ENCODE data around the gene NT5C1A.

The NT5C1A gene

DNA sequence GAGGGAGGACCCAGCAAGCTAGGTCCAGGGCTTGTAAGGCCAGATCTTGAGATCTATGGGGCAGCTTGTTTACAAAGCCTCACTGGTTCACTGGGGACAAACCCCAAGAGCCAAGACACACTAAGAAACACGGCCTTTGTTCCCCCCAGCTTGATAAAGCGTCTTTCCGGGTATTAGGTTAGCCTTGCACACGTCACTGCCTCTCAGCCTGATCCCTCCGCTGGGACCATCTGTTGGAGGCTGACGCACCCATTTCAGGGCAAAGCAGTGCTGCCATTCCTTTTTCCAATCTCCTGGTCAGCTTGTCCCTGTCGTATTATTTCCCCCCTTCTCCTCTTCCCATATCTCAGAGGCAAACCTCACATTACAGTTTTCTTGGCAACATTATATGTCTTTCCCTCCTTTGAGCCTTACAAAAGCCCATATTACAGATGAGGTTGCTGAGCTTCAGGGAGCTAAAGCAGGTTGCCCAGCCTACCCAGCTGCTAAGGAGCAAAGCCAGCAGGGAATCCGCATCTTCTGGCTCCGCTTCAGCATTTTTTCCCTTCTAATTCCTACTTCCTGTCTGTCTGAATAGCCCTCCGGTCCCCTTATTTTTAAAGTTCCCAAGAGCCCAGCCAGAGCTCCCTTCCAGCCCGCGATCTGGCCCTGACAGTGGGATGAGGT lies 36.6 kb downstream of the NT5C1A start:
- DNase-seq = no peak

DNA sequence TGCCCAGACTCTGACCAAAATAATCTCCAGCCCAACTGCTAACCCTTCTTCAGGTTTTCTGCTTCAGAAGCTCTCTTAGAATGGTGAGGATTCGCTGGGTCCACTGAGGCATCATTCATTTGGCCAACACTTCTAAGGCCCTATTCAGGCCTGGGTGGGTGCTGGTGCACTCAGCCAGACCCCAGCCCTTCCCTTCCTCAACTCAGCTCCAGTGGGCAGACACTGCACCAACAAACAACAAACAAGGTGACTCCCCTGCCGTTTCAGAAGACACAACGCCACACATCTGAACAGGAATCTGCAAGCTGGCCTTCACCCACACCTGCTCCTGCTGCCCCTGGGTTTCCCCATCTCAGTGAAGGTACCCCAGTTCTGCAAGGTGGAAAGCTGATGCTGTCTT lies 38.5 kb downstream of the NT5C1A start:
- DNase-seq = no peak

DNA sequence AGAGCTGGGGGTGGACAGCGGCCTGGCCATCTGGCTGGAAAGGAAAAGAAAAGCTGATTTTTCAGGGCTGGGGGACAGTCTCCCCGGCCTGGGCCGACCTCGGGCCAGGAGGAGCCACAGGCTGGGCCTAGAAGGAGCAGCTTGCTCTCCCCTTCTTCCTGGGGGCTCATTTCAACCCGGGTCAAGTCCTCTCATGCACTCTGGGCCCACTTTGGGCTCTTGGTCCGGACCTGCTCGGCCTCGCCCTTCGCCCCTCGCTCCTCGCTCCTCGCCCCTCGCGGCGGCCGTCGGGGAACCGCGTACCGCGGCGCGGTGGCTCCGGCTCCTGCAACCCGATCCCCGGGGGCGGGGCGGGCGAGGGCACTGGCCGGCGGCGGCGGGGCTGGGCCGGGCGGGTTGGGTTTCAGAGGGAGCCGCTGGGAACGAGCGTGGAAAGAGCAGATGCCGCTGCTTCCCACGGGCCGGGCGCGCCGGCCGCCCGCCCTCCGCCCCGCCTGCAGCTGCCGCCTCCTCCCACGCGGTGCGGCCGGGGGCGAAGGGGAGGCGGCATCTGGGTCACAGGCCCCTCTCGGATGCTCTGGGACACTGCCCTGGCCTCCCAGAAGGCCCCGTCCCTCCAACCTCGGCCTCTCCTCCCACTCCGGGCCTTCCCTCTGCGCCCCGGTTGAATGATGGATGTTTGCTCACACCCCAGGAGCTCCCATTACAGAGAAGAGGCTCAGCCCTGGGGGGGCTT lies 39.1 kb downstream of the NT5C1A start:
- peak in 1 of 2 experiments; percentile 75 for DNase-seq

DNA sequence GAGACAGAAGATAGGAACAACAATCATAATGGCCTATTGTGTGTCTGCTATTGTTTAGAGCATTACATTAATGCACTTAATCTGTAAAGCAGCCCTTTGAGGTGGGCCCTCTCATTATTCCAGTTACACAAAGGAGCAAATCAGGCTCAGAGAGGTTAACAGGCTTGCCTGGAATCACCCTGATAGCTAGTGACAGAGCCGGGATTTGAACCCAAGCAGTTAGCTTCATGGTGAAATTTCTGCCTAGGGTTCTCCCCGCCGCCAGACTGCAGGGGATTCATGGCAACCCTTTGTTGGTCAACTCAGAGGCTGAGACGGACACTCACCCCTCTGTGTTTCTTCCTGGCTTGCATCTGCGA lies 39.6 kb downstream of the NT5C1A start:
- no peak for DNase-seq

DNA sequence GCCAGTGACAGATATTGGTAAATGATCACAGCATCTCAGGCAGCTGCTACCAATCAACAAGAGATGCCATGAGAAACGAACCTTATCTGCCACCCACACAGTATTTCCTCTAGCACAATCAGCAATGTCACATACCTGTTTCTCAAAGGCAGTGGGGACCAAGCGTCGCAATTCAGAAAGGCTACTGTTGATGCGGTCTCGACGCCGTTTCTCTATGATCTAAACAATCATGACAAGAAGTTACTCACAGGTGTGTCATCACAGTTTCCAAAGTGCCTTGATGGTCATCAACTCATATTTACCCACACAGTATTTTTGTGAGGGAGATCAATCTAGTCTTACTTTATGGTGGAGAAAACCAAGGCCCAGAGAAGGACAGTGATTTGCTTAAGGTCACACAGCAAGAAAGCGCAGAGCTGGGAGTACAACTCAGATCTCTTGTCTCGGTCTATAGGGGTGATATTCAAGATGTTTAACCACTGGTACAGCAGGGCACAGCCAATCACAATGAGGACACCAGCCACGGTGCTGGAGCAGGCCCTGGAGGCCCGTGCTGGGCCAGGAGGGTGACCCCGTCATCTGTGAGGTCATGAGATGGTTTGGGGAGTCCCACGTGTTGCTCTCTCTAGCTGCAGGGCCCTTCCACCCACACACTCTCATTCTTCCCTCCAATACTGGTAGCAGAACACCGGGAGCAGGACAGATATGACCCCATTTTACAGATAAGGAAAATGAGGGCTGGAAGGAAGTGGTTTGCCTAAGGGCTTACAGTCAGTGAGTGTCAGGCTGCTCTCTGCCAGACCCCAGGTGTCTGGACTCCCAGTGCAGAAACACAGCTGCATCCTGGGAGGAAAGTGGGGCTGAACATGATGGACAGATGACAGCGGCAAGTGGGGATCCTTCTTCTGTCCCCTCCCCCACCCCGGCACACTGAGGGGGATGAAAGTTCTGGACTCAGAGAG lies 40.3 kb downstream of the NT5C1A start:
- DNase-seq = no peak

DNA sequence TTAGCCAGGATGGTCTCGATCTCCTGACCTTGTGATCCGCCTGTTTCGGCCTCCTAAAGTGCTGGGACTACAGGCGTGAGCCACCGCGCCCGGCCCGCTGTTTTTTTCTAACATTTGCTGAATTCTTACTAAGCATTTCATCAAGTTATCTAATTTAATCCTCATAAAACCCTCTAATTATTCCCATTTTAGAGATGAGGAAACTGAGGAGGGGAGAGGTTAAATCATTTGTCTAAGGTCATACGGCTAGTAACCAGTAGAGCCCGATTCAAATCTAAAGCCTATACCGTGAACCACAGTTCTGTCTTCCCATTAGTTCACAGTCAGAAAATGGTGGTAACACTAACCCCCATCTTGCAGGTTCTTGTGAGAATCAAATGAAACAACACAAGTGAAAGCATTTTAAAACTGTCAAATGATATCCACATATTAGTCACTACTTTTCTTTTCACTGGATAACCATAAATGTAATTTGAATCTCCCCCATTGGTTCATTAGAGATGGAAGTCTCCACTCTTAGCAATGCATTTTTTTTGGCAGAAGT lies 43.0 kb downstream of the NT5C1A start:
- DNase-seq = no peak

DNA sequence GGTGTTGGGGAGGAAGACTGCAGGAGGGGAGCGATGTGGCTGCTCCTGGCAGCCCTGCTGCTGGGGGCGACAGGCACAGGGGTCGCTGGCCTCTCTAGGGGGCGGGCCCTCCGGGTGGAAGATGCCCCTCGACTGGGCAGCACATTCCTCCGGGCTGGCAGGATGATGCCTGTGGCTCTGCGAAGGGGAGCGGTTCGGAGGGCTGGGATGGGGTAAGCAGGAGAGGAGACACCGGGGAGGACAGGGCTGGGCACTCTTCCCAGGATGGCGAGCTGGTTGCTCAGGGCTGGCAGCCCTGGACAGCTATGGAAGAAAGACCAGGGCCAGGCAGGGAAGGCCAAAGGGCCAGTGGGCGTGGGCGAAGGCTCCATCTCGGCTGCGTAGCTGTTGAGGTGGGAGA lies 45.3 kb downstream of the NT5C1A start:
- no peak for DNase-seq

DNA sequence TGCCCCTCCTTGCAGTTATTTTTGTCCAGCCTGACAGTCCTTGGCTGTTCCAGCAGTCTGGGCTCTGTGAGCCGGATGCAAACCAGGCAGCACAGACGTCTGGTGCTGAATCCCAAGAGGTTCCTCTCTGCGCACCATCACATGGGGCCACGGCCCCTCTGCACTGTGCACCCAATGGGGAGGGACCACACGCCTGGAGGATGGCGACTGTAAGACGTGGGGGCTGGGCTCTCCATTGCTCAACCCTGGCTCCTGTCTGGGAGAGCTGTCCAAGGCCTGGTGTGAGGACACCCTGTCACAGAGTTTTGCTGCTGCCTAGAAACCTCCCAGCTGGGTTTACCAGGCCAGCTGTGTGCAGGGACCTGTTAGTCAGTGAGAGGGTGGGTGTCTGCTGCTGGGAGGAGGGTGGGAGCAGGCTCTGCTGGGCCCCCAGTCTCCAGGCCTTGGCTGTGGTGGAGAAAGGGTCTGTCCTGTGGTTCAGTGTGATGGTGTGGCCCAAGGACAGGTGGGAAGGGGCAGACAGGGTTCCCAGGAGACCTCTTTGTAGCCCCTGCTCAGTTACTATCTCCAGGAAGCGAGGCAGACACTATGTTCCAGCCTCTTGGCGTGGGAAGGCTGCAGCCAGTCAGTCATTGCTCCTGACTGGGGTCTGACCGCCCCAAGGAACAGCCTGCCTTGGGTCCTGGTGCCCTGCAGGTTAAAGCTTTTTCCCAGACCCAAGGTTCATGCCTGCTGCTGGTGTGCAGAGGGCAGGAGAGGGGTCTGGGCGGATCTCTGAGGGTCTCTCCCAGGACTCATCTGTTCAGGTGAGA lies 46.2 kb downstream of the NT5C1A start:
- DNase-seq = peak in 1 of 2 experiments; percentile 59

DNA sequence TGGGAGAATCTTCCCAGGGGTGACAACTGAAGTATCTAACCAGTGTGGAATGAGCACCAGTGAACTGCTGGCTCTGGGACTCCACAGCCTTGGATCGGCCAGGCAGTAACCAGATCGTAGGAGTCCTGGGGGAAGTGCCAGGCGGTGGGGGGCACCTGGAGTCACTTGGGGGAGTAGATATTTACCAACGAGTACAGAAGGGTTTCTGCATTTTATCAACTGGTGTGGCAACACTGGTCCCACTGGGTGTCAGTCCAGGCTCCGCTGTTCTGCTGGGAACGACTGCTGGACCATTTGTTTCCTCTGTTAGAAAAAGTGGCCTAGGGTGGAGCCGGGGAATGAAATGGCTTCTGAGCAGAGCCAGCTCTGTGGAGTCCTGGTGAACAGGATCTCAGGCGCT lies 46.9 kb downstream of the NT5C1A start:
- no peak for DNase-seq

DNA sequence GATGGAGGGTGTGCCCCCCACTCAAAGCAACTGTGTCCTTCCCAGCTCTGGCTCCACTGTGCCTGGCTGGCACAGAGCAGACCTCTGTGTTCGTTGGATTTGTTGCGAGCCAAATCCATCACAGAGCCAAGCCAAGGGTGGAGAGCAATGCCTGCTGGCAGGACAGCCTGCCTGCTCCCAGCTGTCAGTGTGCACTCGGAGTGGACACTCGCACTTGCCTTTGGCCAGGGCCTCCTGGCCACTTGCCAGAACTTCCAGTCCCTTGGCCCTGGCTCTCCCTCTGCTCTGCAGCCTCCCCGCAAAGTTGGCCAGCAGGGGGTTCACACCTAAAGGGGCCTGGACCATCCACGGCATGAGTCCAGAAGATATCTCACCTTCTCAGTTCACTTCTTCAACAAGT lies 48.9 kb downstream of the NT5C1A start:
- DNase-seq = no peak

DNA sequence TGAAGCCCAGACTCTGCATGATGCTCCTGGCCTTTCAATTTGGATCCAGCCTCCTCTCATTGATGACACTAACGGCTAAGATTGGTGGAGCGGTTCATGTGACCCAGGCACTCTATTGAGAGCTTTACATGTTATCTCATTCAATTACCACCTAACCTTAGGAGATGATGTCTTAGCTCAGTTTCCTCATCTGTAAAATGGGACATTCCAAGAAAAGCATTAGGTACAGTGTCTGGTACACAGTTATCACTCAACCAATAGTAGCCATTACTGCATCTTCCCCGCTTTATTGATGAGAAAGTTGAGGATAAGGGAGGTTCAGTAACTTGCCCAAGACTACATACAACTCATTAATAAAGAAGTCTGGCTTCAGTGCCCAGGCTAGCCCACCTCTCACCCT lies 49.5 kb downstream of the NT5C1A start:
- no peak for DNase-seq

DNA sequence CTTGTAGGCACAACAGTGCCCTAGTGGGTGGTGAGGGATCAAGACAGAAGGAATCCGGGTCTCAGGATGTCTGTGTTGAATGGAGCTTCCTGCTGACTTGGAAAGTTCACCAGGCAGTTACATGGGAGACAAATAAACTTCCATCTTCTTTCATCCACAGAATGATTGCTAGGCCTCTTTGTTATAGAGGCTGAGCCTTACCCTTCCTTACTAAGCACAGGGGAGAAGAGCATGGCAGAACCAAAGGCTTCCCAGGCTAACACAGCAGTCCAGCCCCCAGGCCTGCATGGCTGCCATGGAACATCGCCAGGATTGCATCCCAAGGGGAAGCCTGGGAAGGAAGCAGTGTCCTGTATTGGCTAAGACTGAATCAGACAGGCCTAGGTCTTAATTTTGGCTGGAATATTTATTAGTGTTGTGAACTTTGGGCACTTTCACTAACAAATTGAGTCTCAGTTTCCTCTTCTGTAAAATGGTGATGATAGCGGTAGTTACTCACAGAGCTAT lies 51.2 kb downstream of the NT5C1A start:
- no peak for DNase-seq

DNA sequence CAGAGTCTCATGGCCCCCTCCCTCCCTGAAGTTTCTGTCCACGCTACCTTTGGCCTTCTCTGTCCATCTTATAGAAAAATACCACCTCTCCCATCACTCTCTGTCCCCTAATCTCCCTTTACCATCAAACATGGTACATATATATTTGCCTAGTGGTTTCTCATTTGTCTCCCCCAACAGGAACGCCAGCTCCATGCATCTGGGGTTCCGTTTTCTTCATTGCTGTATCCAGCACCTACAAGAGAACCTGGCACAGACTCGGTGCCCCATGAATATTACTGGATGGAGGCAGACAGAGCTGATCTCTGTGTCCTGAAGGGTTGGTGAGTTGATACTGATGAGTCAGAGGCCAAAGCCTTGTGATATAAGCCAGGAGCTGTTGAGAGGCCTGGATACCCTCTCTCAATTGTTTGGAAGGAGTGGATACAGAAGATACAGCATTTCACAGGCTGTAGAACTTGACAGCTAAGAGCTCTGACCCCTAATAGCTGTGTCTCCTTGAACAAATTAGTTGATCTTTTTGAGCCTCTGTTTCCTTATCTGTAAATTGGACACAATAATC lies 54.3 kb downstream of the NT5C1A start:
- no peak for DNase-seq

DNA sequence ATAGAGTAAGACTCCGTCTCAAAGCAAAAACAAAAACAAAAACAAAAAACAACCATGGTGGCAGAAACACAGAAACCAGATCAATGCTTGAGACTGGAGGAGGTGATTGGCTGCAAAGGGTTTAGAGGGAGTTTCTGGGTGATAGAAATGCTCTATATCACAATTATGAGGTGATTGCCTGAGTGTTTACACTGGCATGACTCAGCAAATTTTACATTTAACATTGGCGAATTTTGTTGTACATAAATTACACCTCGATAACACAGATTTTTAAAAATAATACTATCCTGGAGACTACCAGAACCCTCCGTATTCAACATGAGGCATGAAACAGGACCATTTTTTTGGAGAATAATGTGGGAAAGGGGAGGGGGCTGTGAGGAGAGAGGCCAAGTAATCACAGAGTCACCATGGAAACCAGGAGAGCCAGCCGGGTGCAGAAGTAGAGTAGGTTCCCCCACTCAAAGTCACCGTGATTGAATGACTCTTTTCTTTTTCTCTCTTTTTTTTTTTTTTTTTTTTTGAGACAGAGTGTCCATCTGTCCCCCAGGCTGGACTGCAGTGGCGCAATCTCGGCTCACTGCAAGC lies 56.7 kb downstream of the NT5C1A start:
- DNase-seq = no peak

DNA sequence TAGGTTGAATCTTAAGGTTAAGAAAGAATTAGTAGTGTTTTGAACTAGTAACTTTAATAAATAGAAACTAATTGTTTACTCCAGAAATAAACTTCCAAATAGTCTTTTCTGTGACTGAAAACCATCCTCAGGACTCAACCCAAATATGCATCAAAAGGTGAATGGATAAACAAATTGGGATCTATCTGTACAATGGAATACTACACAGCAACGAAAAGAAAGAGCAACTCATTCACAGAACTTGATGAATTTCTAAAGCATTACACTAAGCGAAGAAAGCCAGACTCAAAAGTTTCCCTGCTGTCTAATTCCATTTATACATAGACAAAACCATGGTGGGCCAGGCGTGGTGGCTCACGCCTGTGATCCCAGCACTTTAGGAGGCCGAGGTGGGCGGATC lies 57.4 kb downstream of the NT5C1A start:
- no peak for DNase-seq

DNA sequence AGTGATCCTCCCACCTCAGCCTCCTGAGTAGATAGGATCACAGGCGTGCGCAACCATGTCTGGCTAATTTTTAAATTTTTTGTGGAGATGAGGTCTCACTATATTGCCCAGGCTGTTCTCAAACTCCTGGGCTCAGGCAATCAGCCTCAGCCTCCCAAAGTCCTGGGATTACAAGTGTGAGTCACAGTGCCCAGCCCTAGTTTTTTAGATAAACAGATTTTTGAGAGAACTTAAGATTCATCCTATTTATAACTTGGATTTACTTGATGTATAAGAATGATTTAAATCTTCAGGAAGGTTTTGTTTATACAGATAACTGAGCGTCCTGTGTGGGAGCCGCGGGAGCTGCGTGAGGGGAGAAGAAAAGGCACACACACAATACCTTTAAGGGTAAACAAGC lies 58.7 kb downstream of the NT5C1A start:
- DNase-seq = no peak

DNA sequence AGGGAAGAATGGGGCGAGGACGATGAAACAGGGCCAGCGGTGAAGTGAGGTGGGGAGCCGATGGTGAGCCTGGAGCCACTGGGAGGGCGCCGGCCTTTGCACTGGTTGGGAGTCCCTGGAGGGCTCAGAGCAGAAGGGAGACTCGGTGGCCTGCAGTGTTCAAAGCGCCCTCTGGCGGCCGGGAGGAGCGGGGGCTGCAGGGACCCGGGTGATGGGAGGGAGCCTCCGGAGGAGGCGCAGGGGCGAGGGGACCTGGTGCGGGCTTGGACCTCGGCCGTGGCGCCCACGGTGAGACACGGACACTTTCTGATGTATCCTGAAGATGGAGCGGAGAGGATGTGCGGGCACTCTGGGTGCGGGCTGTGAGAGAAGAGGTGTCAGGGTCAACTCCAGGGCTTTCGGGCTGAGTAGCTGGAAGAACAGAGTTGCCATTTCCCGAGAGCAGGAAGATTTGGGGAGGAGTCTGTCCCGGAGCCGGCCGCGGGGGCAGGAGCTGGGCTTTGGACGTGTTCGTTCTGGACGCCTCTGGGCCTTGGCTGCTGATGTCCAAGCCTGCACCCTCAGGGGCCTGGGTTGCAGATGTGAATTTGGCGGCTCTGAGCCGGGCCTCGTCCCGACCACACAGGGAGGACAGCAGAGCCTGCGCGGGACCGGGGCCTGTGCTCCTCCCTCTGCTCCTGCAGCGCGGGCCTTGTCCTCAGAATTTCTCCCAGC lies 62.1 kb downstream of the NT5C1A start:
- DNase-seq = peak; percentile 37 to 88
